ENCODE results near the gene BTBD16.

GRCh38 chr10:122285506-122286444 lies 14.7 kb downstream of the BTBD16 start:
- TF ChIP-seq CTCF (IDR thresholded peaks at IDR 0.05; ENCODE audit: low read depth, low read length, missing input control): no peak
- no peak for TF ChIP-seq GABPA (IDR thresholded peaks at IDR 0.05 in 1 of 2, conservative IDR thresholded peaks at IDR 0.05 in 1 of 2)
- no peak for TF ChIP-seq SP1 (IDR thresholded peaks at IDR 0.05)
- no peak for TF ChIP-seq FOXA1 (IDR thresholded peaks at IDR 0.05)
- no peak for TF ChIP-seq RAD21 (IDR thresholded peaks at IDR 0.05)
- TF ChIP-seq ATF3 (IDR thresholded peaks at IDR 0.05): no peak
- no peak for TF ChIP-seq TAF1 (conservative IDR thresholded peaks at IDR 0.05)
- TF ChIP-seq REST (IDR thresholded peaks at IDR 0.05): no peak
- no peak for TF ChIP-seq YY1 (IDR thresholded peaks at IDR 0.05)
- TF ChIP-seq HNF4G (IDR thresholded peaks at IDR 0.05): no peak
- TF ChIP-seq JUND (IDR thresholded peaks at IDR 0.05): no peak
- no peak for TF ChIP-seq MAX (IDR thresholded peaks at IDR 0.05)
- no peak for TF ChIP-seq ZBTB33 (IDR thresholded peaks at IDR 0.05)
- TF ChIP-seq RXRA (IDR thresholded peaks at IDR 0.05): no peak
